EH (cell line): ENCODE measurements around the gene BID.
A peak's percentile ranks its signal among the peaks of the same experiment; 100 is the strongest.

Experiments used
- DNase-seq: peaks from one replicate; pipeline ENCODE4 v3.0.0-alpha.2; 2015; ENCODE audit warnings: low read depth

BID gene

GRCh38 chr22:17803609-17804270 is 29.5 kb upstream of the BID start:
- DNase-seq, result no peak

- DNase-seq, result no peak
Observed at GRCh38 chr22:17802822-17803221, 28.6 kb upstream of the BID start.

GRCh38 chr22:17802411-17802810 is 28.1 kb upstream of the BID start:
- no peak for DNase-seq

DNA sequence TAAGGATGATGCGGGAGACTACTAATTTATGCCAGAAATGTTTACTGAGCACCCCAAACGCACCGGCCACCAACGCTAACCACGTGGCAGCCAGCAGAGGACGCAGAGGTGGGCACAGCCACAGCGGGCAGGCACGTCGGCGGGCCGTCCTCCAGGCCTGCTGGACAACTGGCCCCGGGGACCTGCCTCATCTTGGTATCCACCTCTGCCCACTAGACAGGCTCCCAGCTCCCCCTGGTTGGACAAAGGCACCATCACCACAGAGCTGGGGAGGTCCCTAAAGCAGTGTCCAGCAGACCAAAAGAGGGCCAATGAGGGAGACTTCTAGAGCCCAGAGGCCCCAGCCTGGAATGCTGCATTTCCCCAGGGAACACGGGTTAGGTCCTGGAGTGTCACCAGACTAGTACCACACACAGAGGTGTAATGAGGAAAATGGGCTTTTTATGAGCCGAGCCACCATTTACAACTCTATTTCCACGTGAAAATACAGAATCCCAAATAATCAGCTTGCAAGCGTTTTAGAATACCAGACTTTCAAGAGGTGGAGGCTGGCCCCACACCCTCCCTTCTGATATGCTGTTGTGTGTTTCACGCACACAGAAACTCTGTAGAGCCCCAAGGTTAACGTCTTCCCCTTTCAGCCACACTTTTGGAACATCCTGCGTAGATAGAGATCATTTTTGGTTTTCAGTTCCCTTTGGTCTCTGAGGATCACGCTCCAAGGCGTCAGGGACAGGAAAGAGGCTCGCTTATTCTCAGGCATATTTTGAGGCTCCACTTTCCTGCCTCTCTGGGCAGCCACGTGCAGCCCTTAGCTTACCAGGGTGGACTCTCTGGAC is 23.7 kb upstream of the BID start:
- no peak for DNase-seq

DNA sequence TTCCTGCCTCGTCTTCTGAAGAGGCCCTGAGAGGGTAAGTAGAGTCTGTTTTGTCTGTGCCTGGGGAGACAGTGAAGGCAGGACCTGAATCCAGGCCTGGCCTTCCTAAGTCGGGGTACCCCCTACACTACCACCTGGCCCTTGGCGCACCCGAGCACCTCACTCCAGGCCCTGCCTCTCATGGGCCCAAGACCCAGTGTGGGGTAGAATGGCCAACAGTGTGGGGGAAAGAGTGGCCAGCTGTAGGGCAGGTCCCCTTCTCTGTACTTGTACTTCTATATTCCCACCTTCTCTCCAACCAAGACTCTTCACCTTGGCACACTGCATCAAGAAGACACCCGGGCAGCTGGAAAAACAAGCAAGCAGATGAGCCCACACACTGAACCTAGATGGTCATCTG is 22.4 kb upstream of the BID start:
- DNase-seq, result no peak

DNA sequence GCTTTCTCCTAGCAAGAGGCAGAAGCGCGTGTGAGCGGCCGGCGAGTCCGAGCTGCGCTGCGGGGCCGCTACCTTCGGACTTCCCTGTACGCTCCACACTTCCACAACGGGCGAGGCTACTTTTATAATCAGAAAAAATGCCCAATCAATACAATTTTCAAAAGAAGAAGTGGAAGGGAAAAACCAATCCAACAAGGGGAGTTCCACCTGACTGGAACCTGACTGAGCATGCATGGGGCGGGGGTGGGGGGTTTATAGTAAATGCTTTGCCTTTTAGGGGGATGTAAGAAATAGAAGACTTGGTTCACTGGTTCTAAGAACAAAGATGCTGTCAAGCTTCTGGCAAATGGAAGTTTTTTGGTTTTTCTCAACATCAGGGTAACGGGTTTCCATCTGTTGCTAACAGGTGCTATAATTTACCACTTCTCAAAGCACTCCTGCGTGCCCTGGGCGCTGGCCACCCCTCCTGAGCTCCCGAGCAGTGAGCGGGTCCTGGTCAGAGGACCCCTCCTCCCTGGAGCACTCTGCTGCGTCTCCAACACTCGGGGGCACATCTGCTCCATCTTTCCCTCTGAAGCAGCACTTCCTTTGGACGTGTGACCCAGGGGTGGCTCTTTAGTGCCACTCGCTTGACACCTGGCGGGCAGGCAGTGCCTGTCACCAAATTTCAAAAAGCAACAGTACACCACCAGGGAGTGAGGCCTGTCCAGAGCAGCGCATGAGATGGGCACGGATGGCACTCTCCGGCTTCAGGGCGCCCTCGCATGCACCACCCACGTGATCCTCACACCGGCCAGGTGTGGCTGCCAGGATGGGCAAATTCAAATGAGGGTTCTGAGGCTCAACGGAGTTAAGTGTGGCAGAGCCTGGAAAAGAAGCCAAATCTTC is 21.6 kb upstream of the BID start:
- DNase-seq, result no peak

DNA sequence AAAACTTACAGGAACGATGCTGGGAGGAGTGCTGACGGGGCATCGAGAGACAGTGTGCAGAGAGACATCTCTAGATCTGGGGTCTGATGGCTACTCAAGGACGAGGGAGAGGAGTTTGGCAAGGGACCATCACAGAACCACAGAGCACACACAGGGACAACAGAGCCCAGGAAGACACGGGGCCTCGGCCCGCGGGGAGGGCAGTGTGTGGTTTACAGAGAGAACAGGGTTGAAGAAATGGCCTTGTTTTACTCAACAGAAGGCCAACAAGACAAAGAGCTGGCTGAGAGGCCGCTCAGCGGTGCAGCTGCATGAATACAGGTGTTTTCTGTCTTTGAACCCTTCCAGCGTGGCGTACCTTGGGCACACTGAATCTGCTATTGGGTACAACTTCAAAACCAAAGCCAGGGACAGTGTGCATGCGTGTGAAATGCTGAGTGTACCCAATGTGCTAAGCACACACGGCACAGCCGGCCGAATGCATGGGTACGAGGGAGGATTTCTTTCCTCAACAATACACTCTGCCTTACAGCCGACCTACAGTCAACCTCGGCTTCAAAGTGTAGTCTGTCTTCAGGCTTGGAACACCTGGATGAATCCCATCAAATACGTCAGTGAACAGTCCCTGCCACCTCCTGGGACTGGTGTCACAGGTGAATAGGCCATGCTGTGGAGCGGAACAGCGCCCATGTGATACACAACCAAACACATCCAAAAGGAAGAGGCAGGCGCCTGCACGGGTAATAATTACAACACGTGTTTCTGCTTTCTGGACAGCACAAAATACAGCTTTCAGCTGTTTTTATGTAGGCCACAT is 20.7 kb upstream of the BID start:
- DNase-seq, result no peak

- DNase-seq, result no peak
Observed at GRCh38 chr22:17792854-17793434, 18.7 kb upstream of the BID start.

DNA sequence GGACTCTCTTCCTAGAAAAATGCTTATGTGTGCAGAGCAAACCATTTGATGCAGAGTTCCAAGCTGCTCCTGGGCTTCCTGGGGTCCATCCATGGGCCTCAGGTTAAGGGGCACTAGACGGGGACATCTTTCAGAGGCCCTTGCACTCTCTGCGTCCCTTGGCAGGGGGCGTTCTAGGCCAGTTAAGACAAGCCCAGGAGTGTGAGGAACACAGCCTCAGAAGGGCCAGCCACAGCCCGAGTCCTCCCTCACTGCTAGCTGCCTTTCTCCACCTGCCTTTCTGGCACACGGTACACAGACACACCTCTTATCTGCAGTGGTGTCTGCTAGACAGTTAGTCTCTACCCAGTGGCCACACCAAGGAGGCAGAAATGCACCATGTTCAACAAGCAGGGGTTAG is 18.0 kb upstream of the BID start:
- DNase-seq, result no peak

GRCh38 chr22:17791196-17791595 is 16.9 kb upstream of the BID start:
- DNase-seq, result no peak

- DNase-seq, result no peak
Observed at GRCh38 chr22:17789379-17790200, 15.3 kb upstream of the BID start.

GRCh38 chr22:17788528-17789378 is 14.5 kb upstream of the BID start:
- no peak for DNase-seq

DNA sequence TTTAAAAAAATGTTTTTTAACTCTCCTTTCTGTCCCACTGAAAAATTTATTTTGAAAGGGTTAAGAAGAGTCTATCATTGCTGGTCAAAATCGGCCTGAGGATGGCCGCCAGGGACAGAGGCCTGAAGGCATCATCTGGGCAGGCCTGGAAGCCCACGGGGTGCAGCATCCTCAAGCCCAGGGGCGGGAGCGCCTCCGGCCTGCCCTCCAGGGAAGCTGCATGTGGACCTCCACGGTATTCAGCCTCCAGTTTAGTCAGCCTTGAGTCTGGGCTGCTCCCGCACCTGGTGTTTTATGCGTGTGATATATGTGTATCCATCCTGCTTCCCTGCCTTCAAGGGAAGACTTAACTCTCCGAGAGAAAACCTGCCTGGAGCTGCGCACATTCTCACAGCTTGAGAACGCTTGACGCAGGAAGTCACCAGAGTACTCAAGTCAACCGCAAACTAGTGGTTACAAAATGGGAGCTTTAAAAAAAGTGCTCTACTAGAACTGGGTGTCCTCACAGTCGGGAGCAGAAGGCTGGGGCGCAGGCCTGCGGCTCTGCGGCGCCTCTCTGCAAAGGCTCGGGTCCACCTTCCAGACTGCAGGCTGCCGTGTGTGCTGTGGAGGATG is 13.6 kb upstream of the BID start:
- DNase-seq, result no peak

DNA sequence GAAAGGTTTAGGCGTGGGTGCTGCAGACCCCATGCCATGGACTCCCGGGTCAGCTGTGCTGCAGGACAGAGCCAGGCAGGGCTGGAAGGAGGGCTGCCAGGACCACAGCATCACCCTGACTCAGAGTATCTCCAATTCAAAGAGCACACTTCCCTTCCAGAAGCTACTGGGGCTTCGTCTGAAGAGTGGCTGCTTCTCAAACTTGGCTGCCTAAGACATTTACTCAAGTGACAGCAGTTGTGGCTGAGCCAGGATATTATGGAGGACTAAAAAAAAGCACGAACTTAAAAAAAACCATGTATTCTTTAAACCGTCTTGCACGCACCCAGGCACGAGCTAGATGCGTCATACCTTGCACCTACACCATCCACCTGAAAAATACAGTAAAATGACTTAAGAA is 13.0 kb upstream of the BID start:
- DNase-seq, result no peak

GRCh38 chr22:17786435-17787161 is 12.3 kb upstream of the BID start:
- peak; percentile 18 for DNase-seq

- peak; percentile 54 for DNase-seq
Observed at GRCh38 chr22:17785185-17786184, 11.2 kb upstream of the BID start.

DNA sequence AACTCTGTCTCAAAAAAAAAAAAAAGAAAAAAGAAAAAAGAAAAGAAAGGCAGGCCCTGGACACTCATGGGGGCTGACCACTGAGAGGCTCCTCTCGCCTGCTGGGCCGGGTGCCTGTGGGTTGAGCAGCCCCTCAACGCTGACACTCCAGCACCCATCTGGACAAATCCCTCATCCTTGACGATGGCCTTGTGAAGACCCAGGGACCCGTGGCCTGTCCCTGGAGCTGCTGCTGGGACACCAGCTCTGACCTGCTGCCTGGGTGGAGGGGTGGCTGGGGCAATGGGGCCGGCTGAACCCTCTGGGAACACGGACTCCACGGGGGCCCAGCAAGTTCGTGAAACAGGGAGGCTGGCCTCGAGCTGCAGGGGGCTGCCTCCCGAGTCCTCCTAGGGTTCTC is 10.5 kb upstream of the BID start:
- DNase-seq, result no peak
